Activated T-cell treated with anti-CD3 and anti-CD28 coated beads for 48 hours (primary cell): ENCODE data around the gene NTMT2.
"Not testable (repeated sequence)": the region's sequence is repeated elsewhere in the genome, so short reads cannot be mapped to it uniquely, and the experiment has no call there.

Source experiments
- DNase-seq: peaks from one replicate; pipeline ENCODE4 v3.0.0-alpha.2; 2020; ENCODE audit warnings: low read depth

Gene NTMT2

DNA sequence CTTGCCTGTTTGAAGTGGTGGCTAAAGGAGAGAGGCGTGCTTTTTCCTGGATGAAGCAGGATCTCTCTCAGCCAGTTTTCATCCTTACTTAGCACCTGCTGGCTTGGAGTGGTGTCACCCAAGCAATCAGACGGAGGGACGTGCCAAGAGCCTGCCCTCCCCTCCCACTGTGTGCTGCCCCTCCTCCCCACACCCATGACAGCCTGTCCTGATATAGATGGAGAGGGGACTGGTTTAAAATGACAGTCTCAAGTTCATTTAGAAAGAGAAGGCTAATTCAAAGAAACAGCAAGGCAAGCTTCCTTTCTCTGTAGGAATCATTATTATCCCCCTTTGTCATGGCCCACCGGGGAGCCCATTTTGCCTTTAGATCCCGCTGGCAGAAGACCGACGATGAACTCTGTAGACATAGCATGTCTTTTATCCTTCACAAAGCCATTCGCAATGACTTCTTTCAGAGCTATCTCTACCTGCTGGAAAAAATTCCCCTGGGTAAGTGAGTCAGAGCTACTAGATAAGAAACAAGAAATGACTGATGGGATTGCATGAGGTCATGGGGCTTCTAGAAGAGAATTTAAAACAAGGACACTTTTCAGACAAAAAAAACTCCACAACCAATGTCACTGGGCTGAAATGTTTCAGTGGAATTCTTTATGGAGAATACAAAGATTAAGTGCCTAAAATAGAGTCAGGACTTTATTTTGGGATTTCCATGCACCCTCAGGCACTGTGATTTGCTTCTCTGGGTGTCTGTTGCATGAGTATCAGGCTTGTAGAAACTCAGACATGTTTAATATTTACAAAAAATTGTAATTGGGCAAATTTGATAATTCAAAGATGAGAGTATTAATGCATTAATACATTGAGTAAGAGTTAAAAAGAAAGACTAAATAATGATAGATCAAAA, at the start of gene NTMT2:
NTMT2 (plus strand) TSS at position 190 of the 907 bp plus-strand sequence; CDS start at position 339, 149 bp downstream.
- no peak for DNase-seq

DNA sequence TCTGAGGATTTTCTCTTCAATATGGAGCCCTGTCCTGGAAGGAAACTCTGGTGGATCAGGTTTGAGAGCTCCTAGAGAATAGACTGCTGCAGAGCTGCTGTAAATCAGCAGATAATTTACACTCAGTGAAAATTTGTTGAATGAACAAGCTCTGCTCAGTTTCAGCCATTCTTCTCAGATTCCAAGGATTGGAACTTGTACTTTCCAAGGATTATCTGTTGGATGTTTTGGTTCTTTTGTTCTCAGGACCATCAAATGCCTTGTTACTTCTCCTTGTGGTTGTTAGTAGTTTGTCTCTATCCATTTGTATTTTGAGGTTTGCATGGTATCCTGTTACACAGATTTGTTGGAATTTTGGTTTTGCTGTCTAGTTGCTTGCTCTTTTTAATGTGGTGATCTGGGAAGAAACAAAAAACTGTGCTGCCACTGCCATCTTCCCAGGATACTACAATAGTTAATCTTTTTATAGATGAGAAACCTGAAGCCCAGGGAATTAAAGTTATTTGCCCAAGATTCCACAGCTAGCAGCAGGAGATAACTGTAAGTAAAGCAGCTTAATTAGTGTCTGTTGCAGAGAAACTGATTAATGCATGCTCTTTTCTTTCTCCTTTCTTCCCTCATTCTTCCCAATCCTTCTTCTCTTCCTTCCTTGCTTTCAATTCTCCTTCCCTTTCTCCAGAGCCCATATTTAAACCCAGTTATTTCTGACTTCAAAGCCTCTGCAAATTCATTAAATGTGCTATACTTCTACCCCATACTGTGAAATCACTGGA, 49.6 kb upstream of the NTMT2 start:
- no peak for DNase-seq

DNA sequence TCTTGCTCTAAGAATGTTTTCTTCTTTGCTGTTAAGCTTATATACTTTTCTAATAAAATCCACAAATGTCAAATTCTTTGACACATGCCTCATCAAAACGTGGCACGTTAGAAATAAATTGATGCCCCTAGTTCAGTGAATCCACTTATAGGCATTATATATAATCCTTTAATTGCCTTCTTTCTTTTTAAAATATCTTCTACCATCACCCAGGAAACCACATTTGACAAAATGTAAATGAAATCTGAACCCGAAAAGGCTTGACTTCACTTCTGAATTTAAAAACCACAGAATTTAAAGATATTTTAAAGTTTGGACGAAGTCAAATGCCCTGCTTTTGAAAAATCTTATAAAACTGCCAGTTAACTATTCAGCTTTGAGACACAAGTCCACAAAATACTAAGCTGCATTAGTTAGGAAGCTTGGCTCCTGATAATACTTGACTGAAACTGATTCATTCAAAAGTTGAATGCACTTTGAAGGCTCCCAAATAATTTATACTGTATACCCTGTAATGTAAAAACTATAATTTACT, 48.9 kb upstream of the NTMT2 start:
- no peak for DNase-seq

DNA sequence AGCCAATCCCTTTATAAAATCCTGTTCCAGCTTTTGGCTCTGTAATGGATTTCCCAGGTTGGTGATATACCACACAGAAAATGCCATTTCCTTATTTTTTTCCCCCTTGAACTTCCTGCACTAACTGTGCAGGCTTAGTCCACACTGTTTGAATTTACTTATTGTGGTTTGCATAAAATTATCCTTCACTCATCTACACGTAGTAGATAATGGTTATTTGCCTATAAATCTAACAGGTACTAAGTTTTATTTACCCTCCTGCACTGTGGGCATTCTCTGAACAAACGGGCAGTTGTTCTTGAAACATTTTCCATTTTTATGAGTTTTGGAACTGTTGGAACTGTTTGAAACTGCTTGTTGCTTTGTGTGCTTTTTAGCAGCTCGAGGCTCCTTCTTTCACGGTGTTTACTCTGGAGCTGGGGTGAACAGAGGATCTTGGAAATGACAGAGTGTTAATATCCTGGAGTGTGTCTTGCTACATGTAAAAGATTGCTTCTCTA, 48.3 kb upstream of the NTMT2 start:
- DNase-seq = no peak

DNA sequence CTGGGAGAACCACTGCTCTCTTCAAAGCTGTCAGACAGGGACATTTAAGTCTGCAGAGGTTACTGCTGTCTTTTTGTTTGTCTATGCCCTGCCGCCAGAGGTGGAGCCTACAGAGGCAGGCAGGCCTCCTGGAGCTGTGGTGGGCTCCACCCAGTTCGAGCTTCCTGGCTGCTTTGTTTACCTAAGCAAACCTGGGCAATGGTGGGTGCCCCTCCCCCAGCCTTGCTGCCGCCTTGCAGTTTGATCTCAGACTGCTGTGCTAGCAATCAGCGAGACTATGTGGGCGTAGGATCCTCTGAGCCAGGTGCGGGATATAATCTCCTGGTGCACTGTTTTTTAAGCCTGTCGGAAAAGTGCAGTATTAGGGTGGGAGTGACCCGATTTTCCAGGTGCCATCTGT, 32.6 kb upstream of the NTMT2 start:
- DNase-seq = not testable (repeated sequence)

DNA sequence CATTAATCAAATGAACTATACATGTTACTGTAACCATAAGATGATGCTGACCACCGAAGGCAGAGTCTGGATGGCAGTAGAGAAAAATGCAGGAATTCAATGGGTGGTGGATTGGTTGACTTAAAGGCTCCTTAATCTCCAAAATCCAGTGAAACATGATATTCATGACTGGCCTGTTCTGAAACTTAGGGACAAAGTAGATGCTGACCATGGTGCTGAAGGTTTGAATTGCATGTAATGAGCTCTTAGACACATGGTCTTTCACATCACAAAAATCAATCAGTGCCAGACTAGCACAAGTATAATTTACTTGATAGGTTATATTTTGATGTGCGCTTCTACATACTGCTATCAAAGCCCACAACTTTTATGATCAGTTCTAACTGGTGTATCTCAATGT, 30.9 kb upstream of the NTMT2 start:
- DNase-seq = no peak

DNA sequence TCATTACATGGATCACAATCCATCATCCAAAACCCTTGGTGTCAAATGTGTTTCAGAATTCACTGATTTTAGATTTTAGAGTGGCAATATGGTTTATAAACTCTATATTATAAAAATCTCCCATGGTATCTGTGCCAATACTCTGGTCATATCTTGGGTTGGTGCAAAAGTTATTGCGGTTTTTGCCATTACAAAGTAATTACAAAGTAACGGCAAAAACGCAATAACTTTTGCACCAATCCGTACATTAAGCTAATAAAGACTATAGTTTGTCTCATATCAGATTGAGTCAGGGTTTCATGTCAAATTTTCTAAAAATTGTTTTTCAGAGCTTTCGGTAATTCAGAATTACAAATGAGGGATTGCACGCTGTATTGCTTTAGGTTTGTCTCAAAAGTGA, 23.4 kb upstream of the NTMT2 start:
- DNase-seq = no peak

DNA sequence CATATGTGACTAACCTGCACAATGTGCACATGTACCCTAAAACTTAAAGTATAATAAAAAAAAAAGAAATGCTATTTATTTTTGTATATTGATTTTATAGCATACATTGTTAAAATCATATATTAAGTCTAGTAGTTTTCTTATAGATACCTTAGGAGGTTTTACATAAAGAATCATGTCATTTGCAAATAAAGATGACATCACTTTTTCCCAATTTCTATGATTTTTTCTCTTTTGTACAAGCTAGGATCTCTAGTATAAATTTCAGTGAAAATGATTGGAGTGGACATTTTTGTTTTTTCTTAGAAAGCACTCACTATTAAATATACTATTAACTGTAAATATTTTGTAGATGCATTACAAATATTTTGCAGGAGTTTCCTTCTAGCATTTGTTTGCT, 20.5 kb upstream of the NTMT2 start:
- DNase-seq = no peak

DNA sequence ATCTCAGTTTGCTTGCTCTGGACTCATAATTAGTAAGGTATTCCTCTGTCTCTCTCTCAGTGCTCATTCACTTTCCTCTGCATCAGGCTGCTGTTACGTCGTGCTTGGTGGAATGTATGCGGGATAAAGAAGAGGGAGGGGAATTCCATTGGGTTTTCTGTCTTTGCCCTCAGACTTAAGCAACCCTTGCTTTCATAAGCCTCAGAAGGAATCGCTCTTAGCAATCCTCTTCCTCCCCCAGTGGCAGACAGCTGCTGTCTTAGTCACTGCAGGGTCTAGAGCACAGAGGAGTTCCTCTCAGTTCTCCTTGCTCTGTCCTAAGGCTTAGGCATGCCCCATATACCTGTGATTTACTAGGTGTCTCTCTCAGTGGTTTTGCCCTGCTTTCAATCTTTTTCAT, 19.1 kb upstream of the NTMT2 start:
- no peak for DNase-seq

DNA sequence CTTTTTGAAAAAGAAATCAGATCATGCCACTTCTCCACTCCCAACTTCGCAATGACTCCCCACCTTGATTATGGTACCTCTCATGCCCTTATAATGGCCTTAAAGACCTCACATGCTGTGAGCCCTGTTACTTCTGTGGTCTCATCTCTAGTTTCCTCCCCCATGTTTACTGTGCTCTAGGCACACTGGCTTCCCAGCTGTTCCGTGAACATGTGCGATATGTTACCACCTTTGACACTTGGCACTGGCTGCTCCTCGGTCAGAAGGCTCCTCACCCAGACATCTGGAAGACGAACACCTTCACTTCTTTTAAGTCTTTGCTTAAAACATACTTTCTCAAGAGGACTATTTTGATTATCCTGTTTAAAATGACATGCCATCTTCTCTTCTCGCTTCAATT, 14.3 kb upstream of the NTMT2 start:
- no peak for DNase-seq

DNA sequence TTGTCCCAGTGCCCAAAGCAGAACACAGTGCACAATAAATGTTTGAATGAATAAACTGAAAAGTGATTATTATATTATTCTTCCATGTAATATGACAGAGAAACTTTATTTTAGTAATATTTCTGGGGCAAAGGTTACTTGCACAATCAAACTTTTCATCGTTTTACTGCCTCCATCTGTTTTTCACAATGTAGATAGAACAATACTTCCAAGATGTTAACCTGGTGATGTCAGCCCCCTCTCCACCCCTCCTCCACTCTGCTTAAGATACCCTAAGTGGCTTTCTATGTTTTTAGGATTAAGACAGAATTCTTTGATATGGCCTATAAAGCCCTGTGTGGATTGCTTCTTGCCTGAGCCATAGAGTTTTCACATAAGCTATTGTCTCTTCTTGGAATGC, 13.8 kb upstream of the NTMT2 start:
- no peak for DNase-seq

DNA sequence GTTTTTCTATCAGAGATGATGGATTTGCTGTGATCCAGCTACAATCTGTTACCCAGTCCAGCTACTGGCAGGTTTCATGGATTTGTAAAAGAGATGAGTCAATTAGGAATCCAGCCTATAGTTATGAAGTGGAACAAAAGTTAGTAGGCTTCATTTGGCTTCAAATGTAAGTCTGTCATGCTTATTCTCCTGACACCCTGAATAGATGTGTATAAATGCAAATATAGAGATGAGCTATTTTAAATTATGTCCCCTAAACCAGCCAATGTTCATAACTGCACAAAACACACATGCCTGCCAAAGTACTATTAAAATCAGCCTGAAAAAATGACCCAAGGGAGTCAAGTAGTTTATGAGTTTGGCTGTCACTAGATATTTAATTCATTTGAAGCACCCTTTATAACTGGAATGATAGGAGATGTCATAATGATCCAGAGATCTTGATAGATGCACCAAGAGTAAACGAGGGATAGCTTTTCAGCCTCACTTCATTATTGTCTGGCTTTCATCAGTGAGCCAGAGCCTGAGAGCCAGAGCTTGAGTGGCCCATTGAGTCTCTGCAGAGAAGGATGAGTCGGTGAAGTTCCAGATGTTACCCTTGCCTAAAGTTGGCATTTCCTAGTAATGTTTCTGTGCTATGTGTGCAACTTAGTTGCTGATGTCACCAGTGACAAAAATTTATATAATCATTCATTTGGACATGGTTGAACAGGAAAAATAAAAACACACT, 11.8 kb upstream of the NTMT2 start:
- no peak for DNase-seq

DNA sequence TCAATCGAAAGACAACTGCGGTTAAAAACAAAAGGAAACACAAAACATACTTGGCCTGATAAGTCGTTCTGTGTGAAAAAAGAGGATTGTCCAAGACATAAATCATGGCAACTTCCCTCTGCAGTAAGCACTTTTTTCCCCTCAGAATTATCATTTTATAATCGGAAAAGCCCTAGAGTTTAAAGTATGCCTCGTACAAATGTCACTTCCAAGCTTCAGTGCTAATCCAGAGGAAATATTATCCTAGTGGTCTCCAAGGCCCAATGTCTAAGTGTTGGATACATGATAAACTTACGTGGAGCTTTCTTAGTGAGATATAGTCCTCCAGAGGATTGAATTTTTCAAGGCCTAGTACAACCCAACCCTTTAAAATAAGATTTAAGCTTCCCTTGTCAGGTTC, 11.2 kb upstream of the NTMT2 start:
- DNase-seq = no peak

DNA sequence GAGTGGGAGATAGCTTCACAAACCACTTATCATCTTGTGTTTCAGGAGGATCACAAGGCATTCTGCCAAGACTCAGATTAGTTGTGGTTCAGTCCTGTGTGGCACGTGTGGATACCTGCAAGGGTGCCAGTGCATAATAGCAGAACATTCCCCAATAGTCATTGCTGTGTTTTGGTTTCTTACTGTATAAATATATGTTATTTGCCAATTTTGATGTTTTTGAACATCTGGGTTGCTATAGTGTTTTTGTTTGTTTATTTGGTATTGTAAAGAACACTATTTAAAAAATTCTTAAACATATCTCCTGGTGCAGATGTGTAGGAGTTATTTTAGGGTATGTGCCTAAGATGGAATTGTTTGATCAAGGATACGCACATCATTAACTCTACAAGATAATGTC, 5.4 kb upstream of the NTMT2 start:
- DNase-seq = no peak

DNA sequence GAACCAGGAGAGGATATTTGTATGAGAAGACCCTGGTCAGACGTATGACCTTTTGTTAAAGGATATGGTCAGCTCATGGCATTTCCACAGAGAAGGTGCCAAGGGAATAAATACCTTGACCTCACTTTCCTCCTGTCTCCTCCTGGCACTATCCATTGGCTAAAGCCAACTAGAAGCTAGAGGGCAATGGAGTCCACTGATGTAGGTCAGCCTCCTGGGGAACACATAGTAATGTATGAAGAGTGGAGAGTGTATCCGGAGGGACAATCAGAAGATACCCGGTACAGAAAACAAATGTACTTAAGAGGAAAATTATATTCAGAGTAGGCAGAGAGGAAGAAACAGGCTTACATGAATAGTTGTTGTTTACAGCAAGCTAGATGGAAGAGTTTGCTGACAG, 698 bp upstream of the NTMT2 start:
- no peak for DNase-seq

DNA sequence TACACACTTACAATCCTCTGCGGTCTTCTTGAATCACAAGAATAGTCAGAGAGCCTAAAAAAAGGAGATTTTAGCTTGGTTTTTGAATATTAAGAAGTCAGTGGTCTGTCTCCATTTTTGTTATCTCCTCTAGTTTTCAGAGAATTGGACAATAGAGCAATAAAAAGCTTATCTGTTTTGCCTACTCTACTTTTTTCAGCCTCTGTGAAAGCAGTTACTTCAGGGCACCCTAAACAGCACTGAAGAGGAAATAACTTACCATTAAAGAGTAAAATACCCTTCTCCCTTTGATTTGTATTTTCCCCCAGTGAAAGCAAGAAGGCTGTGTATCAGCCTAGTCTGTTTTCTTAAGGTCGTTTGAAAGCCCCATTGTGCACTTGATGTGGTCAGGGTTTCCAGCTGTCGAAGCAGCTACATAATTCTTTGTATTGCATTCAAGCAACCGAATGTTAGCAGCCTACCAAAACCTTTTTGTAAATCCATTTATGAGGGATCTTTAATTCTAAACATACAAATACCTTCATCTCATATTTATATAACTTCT, 1.0 kb downstream of the NTMT2 start:
- no peak for DNase-seq

DNA sequence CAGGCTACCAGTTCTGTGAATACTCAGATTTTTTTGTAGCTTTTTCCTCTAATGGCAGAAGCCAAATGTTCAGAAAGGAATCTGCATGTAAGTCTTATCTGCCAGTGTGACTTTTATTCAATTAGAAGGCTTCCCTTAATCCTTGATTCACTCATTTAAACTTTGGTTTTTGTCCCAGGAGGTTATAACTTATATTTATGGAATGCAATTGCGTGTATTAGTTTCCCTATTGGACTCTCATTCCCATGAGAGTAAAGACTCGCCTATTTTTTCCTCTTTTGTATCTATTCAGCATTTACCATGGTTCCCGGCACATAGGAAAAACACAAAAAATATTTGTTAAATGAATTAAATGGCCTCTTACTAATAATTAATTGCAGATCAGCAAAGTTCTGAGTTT, 3.5 kb downstream of the NTMT2 start:
- no peak for DNase-seq

DNA sequence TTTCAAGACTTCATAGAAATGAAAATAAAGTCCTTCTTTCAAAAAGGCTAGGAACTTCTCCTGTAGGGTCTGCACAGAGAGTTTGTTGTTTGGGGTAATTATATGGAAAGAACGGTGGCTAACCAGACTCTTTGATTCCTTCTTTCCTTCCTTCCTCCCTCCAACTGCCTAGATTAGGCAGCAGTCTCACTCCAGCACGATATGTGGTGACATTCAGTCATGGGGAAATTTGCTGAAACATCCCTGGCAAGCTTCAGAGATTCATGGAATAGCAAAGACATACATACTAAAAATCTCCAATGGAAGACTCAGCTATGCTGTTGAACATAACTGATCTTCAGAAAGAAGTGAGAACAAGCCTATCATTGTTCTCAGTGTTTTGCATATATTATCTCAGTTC, 4.3 kb downstream of the NTMT2 start:
- no peak for DNase-seq

DNA sequence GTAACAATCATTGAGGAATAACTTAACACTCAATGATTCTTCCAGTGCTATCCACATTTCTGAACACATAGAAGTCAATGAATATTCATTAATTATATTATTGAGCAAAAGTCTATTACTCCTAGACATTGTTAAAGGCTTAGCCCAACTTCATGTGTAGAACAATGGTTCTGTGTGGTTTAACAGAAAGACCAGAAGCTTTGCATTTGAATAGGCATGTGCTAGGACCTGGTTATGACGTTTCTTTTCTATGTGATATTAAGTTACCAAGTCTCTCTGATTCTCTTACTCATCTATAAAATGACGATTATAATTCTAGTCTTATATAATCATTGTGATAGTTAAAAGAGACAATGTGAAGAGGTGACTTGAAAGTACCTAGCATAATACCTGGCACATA, 5.2 kb downstream of the NTMT2 start:
- DNase-seq = no peak

DNA sequence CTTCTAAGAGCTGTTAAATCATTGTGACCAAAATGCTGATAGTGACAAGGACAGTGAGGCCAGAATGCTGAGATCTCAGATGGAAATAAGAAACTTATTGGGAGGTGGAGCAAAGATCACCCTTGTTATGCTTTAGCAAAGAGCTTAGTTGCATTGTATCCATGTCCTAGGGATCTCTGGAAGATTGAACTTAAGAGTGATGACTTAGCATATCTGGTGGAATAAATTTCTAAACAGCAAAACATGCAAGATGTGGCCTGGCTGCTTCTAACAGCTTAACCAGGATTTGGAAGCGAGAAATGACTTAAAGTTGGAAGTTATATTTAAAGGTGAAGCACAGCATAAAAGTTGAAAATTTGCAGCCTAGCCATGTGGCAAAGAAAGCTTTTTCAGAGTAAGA, 7.7 kb downstream of the NTMT2 start:
- no peak for DNase-seq

DNA sequence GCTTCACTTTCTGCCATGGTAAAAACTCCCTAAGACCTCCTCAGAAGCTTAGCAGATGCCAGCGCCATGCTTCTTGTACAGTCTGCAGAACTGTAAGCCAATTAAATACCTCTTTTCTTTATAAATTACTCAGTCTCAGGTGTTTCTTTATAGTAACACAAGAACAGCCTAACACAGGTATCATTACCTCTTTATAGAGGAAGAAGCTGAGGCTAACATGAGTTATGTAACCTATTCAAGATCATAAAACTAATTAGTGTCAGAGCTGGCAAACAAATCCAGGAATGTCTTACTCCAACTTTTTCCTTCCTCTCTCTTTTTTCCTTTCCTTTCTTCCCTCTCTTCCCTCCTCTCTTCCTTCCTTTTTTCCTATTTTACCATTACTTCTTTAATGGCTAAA, 9.3 kb downstream of the NTMT2 start:
- no peak for DNase-seq

DNA sequence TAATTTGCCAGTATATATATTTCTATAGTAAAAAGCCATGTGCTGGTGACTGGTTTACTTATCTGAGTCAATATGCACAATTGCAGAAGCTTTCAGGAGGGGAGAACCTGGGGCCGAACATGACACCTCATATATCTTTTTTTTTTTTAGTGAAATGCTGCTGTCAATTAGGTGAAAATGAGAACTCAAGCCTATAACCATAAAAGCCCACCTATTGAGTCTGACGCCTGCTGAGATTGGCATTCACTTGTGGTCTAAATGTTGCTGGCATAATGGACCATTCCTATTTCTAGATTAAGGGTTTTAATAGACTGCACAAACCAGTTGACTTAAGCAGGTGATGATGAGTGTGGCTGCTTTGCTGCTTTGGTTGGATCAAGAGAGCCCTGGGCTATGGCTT, 10.8 kb downstream of the NTMT2 start:
- DNase-seq = no peak
